GM18520 (cell line): ENCODE results near the gene SULT2B1.
"Not testable (repeated sequence)": the region's sequence is repeated elsewhere in the genome, so short reads cannot be mapped to it uniquely, and the experiment has no call there.

Source experiments
- ATAC-seq: cut with Tn5 transposase; IDR thresholded peaks from one replicate; pipeline ENCODE4 v1.9.1; 2021; ENCODE audit not compliant: unreplicated experiment

The SULT2B1 gene

DNA sequence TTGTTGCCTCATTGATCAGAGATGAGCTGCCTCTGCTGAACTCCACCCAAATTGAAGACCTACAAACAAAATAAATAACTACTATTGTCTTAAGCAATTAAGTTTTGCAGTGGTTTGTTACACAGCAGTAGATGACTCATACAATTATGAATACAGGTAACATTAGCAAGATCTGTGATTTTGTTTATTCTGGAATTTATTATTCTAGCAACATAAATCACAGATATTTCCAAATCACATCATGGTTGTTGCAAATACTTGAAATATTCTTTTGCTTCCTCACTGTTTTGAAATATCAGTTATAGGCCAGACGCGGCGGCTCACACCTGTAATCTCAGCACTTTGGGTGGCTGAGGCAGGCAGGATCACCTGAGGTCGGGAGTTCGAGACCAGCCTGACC is 27.2 kb upstream of the SULT2B1 start:
- ATAC-seq = no peak

GRCh38 chr19:48529156-48529555 is 22.8 kb upstream of the SULT2B1 start:
- no peak for ATAC-seq

DNA sequence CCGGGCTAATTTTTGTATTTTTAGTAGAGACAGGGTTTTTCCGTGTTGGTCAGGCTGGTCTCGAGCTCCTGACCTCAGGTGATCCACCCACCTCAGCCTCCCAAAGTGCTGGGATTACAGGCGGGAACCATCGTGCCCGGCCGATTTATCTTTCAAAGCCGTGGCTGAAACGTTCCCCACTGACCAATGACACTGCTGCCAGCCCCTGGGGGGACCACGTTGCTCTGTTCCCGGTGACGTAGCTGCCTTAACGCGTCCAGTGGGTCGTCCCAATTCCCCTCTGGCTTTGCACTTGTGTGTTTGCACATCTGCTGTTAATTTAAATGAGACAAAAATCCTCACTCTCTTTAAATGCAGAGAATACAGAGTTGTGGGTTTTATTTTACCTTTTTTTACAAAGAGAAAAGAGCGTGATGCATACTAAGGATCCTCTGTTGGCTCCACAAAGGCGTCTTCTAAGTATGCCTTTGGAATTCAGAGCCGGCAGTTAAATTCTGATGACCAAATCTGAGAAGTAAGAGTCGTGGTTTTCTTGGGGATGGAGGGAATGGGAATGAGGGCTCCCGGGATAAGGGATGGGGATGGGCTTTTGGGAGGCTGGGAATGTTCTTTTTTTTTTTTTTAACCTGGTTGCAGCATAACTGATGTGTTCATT is 21.8 kb upstream of the SULT2B1 start:
- no peak for ATAC-seq

DNA sequence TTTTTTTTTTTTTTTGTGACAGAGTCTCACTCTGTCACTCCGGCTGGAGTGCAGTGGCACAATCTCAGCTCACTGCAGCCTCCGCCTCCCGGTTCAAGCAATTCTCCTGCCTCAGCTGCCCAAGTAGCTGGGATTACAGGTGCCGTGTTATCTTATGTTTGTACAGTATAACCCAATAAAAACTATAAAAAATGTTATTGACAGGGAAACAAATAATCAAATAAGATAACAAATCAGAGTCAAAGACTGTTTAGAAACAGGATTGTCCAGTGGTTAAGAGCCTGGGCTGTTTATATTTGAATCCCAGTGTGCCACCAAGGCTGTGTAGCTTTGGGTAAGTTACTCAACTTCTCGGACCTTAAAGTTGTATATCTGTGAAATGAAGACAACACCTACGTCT is 21.2 kb upstream of the SULT2B1 start:
- ATAC-seq = no peak

- no peak for ATAC-seq
These were observed 18.2 kb upstream of the SULT2B1 start for GRCh38 chr19:48533770-48534169.

DNA sequence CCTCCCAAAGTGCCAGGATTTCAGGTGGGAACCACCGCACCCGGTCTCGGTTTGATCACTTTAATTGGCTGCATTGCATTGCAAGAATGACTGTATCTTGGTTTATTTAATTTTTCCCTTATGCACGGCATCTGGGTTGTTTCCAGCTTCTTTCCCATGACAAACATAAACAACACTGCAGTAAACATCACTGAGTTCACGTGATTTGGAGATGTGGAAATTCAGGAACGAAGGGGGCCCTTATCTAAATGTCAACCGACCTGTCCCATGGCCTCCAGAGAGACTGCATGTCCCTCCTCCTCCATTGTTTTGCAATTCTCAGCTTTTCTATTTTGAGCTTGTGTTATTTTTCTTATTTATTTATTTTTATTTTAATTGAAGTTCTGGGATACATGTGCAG is 14.4 kb upstream of the SULT2B1 start:
- no peak for ATAC-seq

DNA sequence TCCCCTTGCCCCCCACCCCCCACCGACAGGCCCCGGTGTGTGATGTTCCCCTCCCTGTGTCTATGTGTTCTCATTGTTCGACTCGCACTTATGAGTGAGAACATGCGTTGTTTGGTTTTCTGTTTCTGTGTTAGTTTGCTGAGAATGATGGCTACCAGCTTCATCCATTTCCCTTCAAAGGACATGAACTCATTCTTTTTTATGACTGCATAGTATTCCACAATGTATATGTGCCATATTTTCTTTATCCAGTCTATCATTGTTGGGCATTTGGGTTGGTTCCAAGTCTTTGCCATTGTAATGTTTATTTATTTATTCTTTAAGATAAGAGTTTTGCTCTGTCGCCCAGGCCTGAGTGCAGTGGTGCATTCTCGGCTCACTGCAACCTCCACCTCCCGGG is 13.9 kb upstream of the SULT2B1 start:
- ATAC-seq = not testable (repeated sequence)

GRCh38 chr19:48539503-48540096 is 12.4 kb upstream of the SULT2B1 start:
- no peak for ATAC-seq

- ATAC-seq = no peak
These were observed 11.9 kb upstream of the SULT2B1 start for GRCh38 chr19:48540110-48540509.

DNA sequence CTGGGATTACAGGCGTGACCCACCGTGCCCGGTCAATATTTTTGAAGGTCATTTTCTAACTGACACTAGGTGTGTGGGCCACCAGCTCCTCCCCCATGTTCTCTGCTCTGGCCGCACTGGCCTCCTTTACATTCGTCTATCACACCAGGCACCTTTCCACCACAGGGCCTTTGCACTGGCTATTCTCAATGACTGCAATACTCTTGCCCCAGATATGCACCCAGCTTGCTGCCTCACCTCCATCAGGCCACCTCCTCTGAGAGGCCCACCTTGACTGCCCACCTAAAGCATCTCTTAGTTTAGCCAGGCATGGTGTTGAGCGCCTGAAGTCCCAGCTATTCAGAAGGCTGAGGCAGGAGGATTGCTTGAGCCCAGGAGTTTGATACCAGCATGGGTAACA is 10.2 kb upstream of the SULT2B1 start:
- ATAC-seq = no peak

GRCh38 chr19:48543121-48543710 is 8.8 kb upstream of the SULT2B1 start:
- ATAC-seq = no peak

GRCh38 chr19:48544856-48545750 is 6.9 kb upstream of the SULT2B1 start:
- no peak for ATAC-seq

GRCh38 chr19:48547722-48548121 is 4.2 kb upstream of the SULT2B1 start:
- no peak for ATAC-seq

DNA sequence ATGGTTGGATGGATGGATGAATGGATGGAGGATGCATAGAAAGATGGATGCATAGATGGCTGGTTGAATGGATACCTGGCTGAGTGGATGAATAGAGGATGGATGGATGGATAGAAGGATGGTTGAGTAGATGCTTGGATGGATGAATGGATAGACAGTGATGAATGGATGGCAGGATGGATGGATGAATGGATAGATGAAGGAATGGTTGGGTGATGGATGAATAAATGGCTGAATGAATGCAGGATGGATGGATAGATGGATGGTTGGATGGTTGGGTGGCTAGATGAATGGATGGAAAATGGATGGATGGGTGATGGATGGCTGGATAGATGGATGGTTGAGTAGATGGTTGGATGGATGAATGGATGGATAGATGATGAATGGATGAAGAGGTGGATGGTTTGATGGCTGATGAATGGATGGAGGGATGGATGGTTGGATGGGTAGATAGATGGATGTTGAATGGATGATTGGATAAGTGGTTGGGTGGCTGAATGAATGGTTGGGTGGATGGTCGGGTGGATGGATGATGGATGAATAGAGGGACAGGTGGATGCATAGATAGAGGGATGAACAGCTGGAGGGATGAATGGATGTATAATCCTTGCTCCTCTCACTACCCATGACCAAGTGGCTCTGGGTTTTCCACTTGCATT is 3.6 kb upstream of the SULT2B1 start:
- ATAC-seq = no peak

- no peak for ATAC-seq
These were observed 2.6 kb upstream of the SULT2B1 start for GRCh38 chr19:48549380-48549779.

GRCh38 chr19:48552406-48553322 is 692 bp downstream of the SULT2B1 start:
- no peak for ATAC-seq

DNA sequence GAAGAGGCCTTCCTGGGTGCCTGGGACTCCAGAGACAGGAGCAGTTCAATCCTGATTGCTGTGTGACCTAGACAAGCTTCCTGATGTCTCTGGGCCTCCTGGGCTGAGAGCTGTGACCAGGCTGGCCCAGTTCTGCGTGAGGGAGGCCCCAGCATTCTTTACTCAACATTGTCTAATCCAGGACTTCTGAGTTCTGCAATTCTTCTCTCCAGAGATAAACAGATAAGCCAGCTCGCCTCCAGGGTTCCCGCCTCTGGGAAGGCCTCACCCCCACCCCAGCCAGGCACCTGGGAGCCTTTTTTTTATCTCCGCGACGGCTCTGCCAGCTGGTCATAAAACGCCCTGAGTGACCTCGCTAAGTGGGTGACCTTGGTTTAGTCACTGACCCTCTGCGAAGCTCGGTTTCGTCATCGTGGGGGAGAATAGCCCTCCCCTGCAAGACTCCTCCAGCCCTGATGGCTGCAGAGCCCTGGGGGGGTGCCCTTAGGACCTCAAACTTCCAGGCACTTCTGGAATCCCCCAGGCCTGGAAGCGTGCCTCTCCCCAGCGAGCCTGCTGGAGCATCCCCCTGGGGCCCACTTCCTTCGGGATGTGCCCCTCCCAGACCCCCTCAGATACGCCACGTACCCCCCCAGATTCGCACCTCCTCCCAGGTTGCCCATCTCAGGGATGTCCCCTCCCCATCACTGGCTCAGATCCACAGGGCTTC is 1.9 kb downstream of the SULT2B1 start:
- no peak for ATAC-seq

- ATAC-seq = no peak
These were observed 2.6 kb downstream of the SULT2B1 start for GRCh38 chr19:48554385-48555091.

DNA sequence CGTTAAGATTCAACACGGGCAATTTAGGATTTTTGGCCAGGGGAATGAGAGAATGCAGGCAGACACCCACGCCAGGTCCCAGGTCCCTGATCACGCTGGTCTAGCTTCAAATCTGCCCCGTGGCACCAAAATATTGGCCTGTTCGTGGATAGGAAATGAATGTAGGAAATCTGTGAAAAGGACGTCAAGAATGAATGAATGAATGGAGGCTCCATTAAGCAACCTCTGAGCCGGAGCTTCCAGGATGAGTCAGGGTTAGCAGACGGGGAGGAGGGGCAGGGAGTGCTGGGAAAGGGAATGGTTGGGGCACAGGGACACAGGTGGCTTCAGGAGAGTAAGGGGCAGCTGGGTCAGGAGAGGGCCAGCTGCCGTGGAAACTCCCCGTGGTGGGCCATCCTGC is 4.2 kb downstream of the SULT2B1 start:
- no peak for ATAC-seq
